ENCODE results near the gene CYP2A7.
"Not testable (repeated sequence)": the region's sequence is repeated elsewhere in the genome, so short reads cannot be mapped to it uniquely, and the experiment has no call there.

CYP2A7 gene, protein sequence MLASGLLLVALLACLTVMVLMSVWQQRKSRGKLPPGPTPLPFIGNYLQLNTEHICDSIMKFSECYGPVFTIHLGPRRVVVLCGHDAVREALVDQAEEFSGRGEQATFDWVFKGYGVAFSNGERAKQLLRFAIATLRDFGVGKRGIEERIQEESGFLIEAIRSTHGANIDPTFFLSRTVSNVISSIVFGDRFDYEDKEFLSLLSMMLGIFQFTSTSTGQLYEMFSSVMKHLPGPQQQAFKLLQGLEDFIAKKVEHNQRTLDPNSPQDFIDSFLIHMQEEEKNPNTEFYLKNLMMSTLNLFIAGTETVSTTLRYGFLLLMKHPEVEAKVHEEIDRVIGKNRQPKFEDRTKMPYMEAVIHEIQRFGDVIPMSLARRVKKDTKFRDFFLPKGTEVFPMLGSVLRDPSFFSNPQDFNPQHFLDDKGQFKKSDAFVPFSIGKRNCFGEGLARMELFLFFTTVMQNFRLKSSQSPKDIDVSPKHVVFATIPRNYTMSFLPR

DNA sequence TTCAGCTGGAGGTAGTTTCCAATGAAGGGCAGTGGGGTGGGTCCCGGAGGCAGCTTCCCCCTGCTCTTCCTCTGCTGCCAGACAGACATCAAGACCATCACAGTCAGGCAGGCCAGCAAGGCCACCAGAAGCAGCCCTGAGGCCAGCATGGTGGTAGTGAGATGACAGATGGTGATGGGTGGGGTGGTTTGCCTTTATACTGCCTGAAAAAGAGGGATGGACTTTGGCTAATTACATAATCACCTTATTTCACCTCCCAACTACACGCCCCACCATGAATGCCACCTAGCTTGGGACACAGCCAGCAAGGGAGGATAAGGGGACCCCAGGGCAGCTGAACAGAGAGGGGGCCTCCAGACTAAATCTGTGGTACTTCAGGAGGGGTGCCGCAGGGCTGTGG, at the start of gene CYP2A7:
Gene CYP2A7, minus strand, starts transcription at position 170 of the 400 bp plus-strand sequence. Its CDS starts 21 bp downstream, at position 149.
- not testable (repeated sequence) for DNase-seq (ENCODE audit: low spot score)

DNA sequence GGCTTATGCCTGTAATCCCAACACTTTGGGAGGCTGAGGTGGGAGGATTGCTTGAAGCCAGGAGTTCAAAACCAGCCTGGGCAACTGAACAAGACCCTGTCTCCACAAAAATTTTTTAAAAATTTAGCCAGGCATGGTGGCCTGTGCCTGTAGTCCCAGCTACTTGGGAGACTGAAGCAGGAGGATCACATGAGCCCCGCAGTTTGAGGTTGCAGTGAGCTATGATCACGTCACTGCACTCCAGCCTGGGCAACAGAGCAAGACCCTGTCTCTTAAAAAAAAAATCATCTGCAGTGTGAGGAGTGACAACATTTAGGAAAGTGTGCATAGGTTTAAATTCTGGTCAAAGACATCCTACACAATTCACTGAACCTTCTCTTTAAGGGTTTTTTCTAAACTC, 48.8 kb upstream of the CYP2A7 start:
- DNase-seq (ENCODE audit: low spot score) = not testable (repeated sequence)

GRCh38 chr19:40929942-40930341, 47.9 kb upstream of the CYP2A7 start:
- DNase-seq (ENCODE audit: low spot score) = not testable (repeated sequence)

DNA sequence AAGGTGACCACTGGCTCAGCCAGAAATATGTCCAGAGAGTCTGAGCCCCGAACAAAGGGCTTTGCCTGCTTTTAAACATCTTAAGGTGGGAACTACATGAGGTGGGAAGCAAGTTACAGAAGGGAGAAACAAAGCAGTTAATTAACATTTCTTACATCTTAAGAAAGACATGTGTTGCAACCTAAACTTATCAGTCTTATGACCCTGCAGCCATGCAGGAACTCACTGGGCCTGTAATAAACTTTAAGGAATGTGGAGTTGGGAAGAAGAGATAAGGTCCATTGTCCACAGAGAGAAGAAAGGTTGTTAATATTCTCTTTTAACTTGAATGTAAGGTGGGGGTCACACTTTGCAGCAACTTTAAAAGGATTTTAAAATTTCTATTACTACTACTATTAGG, 46.8 kb upstream of the CYP2A7 start:
- DNase-seq (ENCODE audit: low spot score) = no peak

GRCh38 chr19:40927567-40927966, 45.5 kb upstream of the CYP2A7 start:
- DNase-seq (ENCODE audit: low spot score) = no peak

- DNase-seq (ENCODE audit: low spot score) = not testable (repeated sequence)
These were observed 44.2 kb upstream of the CYP2A7 start for GRCh38 chr19:40926276-40926675.

DNA sequence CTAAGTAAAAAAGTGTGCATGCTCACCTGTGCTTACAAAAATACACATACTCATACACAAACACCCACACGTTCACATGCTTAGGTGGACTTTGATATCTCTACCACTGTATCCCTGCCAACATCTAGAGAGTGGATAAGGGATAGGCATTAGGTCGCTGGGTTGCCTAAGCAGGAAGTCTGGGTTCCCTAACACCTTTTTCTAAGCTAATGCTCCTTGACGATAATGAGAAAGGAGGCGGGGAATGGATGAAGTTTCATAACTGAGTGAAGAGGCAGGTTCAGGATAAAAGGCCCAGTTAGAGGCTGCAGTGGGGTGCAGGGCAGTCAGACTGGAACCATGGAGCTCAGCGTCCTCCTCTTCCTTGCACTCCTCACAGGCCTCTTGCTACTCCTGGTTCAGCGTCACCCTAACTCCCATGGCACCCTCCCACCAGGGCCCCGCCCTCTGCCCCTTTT, 41.9 kb upstream of the CYP2A7 start:
- no peak for DNase-seq (ENCODE audit: low spot score)

DNA sequence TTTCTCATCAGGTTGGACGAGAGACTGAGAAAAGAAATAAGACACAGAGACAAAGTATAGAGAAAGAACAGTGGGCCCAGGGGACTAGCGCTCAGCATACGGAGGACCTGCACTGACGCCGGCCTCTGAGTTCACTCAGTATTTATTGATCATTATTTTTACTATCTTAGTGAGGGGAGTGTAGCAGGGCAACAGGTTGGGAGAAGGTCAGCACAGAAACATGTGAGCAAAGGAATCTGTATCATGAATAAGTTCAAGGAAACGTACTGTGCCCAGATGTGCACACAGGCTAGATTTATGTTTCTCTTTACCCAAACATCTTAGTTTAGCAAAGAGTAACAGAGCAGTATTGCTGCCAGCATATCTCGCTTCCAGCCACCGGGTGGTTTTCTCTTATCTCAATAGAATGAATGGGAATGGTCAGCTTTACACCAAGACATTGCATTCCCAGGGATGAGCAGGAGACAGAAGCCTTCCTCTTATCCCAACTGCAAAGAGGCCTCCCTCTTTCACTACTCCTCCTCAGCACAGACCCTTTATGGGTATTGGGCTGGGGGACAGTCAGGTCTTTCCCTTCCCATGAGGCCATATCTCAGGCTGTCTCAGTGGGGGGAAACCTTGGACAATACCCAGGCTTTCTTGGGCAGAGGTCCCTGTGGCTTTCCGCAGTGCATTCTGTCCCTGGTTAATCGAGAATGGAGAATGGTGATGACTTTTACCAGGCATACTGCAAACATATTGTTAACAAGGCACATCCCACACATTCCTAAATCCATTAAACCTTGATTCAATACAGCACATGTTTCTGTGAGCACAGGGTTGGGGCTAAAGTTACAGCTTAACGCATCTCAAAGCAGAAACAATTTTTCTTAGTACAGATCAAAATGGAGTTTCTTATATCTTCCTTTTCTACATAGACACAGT, 40.5 kb upstream of the CYP2A7 start:
- DNase-seq (ENCODE audit: low spot score) = not testable (repeated sequence)

DNA sequence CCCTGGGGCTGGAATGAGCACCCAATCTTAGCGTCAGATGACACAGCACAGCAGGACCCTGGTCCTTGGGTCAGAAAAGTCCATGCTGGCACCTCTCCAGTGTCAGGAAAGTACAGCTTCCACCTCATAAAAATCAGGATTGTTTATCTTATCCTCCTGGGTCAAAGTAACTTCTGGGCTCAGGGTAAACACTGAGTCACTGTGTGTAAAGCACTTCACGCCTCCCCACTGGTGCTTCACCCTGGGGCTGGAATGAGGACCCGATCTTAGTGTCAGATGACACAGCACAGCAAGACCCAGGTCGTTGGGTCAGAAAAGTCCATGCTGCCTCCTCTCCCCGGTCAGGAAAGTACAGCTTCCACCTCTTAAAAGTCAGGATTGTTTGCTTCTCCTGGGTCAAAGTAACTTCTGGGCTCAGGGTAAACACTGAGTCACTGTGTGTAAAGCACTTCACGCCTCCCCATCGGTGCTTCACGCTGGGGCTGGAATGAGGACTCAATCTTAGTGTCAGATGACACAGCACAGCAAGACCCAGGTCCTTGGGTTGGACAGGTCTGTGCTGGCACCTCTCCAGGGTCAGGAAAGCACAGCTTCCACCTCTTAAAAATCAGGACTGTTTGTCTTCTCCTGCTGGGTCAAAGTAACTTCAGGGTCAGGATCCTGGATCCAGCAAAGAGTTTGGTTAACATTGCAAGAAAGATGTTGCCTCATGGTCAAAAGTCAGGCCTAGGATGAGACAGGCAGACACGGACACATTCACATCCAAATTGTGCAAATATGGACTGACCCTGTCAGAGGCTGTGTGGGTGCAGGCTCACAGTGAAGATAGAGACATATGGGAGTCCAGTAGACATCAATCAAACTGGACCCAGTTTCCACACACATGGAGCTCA, 39.2 kb upstream of the CYP2A7 start:
- no peak for DNase-seq (ENCODE audit: low spot score)

GRCh38 chr19:40920300-40921004, 38.4 kb upstream of the CYP2A7 start:
- DNase-seq (ENCODE audit: low spot score) = no peak

DNA sequence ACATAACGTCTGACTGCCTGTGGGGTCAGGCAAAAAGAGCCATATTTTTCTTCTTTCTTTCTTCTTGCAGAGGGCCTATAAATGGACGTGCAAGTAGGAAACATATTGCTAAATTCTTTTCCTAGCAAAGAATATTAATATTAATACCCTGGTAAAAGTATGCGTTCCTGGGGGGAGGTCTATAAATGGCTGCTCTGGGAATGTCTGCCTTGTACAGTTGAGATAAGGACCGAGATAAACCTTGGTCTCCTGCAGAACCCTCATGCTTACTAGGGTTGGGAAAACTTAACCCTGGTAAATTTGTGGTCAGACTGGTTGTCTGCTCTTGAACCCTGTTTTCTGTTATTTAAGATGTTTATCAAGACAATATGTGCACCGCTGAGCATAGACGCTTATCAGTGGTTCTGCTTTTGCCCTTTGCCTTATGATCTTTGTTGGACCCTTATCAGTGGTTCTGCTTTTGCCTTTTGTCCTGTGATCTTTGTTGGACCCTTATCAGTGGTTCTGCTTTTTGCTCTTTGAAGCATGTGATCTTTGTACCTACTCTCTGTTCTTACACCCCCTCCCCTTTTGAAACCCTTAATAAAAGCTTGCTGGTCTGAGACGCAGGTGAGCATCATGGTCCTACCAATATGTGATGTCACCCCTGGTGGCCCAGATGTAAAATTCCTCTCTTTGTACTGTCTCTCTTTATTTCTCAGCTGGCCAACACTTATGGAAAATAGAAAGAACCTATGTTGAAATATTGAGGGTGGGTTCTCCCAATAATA, 37.7 kb upstream of the CYP2A7 start:
- not testable (repeated sequence) for DNase-seq (ENCODE audit: low spot score)

DNA sequence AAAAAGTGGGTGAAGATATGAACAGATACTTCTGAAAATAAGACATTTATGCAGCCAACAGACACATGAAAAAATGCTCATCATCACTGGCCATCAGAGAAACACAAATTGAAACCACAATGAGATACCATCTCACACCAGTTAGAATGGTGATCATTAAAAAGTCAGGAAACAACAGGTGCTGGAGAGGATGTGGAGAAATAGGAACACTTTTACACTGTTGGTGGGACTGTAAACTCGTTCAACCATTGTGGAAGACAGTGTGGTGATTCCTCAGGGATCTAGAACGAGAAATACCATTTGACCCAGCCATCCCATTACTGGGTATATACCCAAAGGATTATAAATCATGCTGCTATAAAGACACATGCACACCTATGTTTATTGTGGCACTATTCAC, 36.3 kb upstream of the CYP2A7 start:
- not testable (repeated sequence) for DNase-seq (ENCODE audit: low spot score)

DNA sequence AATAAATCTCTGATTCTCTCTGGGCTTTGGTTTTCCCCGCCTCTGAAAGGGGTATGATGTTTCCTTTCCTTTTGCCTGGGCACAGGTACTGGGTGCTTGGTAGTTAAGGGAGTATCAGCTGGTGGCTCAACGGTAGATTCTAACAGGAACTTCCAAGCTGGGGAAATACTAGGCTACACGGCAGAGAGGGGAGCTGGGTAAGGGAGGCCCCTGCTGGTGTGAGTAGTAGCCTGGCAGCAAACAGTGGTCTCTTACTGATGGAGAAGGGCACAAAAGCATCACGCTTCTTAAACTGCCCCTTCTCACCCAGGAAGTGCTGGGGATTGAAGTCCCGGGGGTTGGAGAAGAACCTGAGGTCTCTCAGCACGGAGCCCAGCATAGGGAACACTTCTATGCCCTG, 26.9 kb upstream of the CYP2A7 start:
- DNase-seq (ENCODE audit: low spot score) = no peak

DNA sequence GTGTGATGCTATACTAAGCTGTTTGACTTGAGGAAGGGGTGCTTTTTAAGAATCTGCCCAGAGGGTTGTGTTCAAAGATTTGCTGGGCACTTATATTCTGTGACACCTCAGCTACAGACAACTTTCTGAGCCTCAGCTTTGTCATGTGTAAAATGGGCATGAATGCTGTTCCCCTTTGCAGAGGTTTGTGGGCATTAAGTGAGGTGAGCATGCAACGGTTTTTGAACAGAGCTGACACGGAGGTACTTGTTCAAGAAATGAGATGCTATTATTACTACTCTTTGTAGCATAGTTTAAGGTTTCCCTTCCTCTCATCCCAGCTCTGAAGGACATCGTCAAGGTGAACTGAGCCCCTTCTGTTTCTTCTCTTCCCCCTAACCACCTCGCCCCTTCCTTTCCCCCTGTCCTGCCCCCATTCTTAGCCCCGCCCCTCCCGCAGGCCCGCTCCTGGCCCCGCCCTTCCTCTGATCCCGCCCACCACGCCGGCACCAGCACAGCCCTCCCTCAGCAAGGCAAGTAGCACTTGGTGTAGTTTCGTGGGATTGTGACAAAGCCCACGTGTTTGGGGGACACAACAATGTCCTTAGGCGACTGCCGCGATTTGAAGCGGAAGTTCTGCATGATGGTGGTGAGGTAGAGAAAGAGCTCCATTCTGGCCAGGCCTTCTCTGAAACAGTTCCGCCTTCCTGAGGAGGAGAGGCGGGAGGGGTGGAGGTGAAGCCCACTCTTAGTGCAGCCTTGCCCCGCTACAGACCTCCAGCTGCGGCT, 26.1 kb upstream of the CYP2A7 start:
- DNase-seq (ENCODE audit: low spot score) = no peak

- DNase-seq (ENCODE audit: low spot score) = no peak
These were observed 24.5 kb upstream of the CYP2A7 start for GRCh38 chr19:40906512-40906911.

DNA sequence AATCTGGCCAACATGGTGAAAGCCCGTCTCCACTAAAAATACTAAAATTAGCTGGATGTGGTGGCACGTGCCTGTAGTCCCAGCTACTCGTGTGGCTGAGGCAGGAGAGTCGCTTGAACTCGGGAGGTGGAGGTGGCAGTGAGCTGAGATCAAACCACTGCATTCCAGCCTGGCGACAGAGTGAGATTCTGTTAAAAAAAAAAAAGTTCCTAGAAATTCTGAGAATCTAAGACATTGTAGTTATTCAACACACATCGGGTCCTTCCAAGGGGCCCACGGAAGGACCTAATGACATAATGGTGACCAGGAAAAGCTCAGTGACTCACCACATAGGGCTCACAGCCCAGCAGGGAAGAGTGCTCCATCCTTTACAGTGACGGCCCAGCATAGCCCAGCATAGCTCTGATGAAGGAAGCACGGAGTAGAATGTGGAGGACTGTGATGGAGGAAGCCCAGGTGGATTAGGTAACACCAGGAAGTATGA, 22.7 kb upstream of the CYP2A7 start:
- DNase-seq (ENCODE audit: low spot score) = not testable (repeated sequence)

GRCh38 chr19:40901975-40902750, 20.1 kb upstream of the CYP2A7 start:
- DNase-seq (ENCODE audit: low spot score) = not testable (repeated sequence)

DNA sequence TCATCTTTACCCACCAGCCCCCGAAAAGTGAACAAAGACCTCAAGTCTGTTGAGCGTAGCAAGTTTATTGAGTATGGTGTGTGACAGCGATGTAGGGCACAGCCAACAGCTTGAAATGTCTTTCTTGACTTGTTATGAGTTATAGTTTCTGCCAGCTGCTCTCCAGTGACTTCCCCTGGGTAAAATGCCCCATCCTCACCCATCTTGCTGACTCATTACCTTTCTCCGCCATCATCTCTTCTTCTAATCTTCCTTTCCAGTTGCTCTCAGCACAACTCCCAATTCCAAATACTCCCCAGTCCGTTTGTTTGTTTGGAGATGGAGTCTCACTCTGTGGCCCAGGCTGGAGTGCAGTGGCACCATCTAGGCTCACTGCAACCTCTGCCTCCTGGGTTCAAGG, 18.5 kb upstream of the CYP2A7 start:
- DNase-seq (ENCODE audit: low spot score) = not testable (repeated sequence)

Data from kidney capillary endothelial cell (primary cell).